SK-N-SH (cell line): ENCODE data around the gene MTHFD2L.

Experiments used
- CTCF ChIP-seq: fragments of 200-600 bp; sonication (generic); IDR thresholded peaks from 2 replicates; pipeline ENCODE4 v1.6.1; 2017; ENCODE audit warnings: antibody characterized with exemption, mild to moderate bottlenecking, moderate library complexity
- EZH2phosphoT487 ChIP-seq: fragments of 200-600 bp; sonication (generic); IDR thresholded peaks from 2 replicates; pipeline ENCODE4 v1.6.1; 2017; ENCODE audit warnings: low read depth, mixed run types, mild to moderate bottlenecking, antibody characterized with exemption, moderate library complexity, borderline replicate concordance
- FOSL2 ChIP-seq: IDR thresholded peaks from 2 replicates; pipeline ENCODE4 v1.4.0; 2012; ENCODE audit warnings: low read depth, mild to moderate bottlenecking, moderate library complexity, borderline replicate concordance
- PBX3 ChIP-seq: IDR thresholded peaks from 2 replicates; pipeline ENCODE4; 2012
- RFX5 ChIP-seq: IDR thresholded peaks from 2 replicates; pipeline ENCODE4 v1.6.1; 2012; ENCODE audit warnings: mild to moderate bottlenecking, improper control_type of control experiment, low read length
- TF ChIP-seq, protein P1 (sequence below): IDR thresholded peaks from 2 replicates; pipeline ENCODE4 v1.4.0; 2012; ENCODE audit warnings: low read depth, borderline replicate concordance
- TF ChIP-seq, protein P2 (sequence below): fragments of 150-350 bp; IDR thresholded peaks from 2 replicates; pipeline ENCODE4 v1.6.1; 2017; ENCODE audit warnings: antibody characterized with exemption, low read length, low read depth, borderline replicate concordance
- TF ChIP-seq, protein P3 (sequence below): fragments of 150-350 bp; IDR thresholded peaks from 2 replicates; pipeline ENCODE4 v1.6.1; 2016; ENCODE audit warnings: mild to moderate bottlenecking, low read depth, low read length

GRCh38 chr4:74127745-74128144, 30.2 kb upstream of the MTHFD2L start:
- no peak for TF ChIP-seq CTCF
- TF ChIP-seq, protein P1, sequence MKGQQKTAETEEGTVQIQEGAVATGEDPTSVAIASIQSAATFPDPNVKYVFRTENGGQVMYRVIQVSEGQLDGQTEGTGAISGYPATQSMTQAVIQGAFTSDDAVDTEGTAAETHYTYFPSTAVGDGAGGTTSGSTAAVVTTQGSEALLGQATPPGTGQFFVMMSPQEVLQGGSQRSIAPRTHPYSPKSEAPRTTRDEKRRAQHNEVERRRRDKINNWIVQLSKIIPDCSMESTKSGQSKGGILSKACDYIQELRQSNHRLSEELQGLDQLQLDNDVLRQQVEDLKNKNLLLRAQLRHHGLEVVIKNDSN = no peak
- TF ChIP-seq, protein P2, sequence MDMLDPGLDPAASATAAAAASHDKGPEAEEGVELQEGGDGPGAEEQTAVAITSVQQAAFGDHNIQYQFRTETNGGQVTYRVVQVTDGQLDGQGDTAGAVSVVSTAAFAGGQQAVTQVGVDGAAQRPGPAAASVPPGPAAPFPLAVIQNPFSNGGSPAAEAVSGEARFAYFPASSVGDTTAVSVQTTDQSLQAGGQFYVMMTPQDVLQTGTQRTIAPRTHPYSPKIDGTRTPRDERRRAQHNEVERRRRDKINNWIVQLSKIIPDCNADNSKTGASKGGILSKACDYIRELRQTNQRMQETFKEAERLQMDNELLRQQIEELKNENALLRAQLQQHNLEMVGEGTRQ = no peak
- TF ChIP-seq RFX5 = no peak
- peak; percentile 83 for TF ChIP-seq PBX3
- TF ChIP-seq, protein P3, sequence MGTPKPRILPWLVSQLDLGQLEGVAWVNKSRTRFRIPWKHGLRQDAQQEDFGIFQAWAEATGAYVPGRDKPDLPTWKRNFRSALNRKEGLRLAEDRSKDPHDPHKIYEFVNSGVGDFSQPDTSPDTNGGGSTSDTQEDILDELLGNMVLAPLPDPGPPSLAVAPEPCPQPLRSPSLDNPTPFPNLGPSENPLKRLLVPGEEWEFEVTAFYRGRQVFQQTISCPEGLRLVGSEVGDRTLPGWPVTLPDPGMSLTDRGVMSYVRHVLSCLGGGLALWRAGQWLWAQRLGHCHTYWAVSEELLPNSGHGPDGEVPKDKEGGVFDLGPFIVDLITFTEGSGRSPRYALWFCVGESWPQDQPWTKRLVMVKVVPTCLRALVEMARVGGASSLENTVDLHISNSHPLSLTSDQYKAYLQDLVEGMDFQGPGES = no peak
- no peak for TF ChIP-seq EZH2phosphoT487
- TF ChIP-seq FOSL2 = no peak
